ENCODE measurements around the gene MRAP. TPM values are rescaled to one million over a fixed set of nuclear protein-coding genes. Genes with fewer than 3 reads are reported as not detected.

Gene MRAP
- total and polyA plus RNA-seq, 9 of the 15 experiments (the other 6 are each of a cell fraction or from before 2014, with no cell fraction given) = 0.63 to 2.3 TPM; not detected in 7

DNA sequence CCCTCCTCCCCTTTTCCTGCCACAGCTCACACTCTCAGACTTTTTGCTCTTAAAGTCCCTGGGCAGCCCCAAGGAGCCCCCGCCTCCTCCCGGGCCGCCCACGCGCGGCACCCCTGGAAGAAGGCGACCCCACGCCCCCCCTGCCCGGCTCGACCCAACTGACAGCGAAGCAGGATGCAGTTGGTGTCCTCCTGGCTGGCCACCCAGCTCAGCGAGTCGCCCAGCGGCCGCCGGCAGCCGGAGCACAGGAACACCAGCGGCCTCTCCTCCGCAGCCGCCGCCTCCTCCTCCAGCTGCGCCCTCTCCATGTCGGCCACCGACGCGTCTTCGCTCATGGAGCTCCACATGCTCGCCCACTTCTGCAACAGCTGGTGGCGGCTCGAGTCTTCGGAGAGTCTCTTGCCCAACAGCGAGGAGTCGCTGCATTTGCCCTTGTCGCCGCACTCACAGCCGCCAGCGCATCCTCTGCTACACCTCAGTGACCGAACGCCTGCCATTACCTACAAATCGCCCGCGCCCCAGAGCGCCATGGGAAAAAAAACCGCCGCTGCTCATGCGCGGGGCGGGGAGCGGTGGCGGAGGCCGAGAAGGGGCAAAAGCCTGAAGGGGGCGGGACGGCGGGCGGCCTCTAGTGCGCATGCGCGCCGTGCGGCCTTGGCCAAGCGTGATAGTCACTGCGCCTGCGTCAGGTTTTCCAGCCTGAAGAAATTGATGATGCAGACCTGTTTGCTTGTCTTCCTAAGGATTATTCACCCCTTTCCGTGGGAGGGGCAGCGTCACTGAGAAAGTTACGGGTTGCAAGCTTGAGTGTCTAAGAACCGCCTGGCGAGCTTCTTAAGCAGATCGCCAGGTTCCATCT is 19.9 kb upstream of the MRAP start, which contains the start of gene MIS18A (continued):
- TF ChIP-seq E2F8 (IDR thresholded peaks at IDR 0.05; ENCODE audit: low read depth, partially characterized antibody) = peak; percentile 44
- TF ChIP-seq, protein P1, sequence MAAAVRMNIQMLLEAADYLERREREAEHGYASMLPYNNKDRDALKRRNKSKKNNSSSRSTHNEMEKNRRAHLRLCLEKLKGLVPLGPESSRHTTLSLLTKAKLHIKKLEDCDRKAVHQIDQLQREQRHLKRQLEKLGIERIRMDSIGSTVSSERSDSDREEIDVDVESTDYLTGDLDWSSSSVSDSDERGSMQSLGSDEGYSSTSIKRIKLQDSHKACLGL (CRISPR knock-in tag; IDR thresholded peaks at IDR 0.05; ENCODE audit: borderline replicate concordance, poor library complexity, severe bottlenecking) = peak; percentile 46
- TF ChIP-seq RBFOX2 (IDR thresholded peaks at IDR 0.05; ENCODE audit: low read depth, low read length) = peak; percentile 87
- 0 out of 2 replicates have a peak, but pooled peaks have one; percentile 25 for TF ChIP-seq HDAC6 (IDR thresholded peaks at IDR 0.05; ENCODE audit: low read depth, low read length)
- TF ChIP-seq TOE1 (IDR thresholded peaks at IDR 0.05; ENCODE audit: borderline replicate concordance) = peak; percentile 86
- TF ChIP-seq TOE1 (CRISPR knock-in tag; IDR thresholded peaks at IDR 0.05; ENCODE audit: borderline replicate concordance, low read depth) = no peak
- TF ChIP-seq ZC3H8 (IDR thresholded peaks at IDR 0.05) = peak; percentile 28; the same call in 1 of the 2 replicates
- TF ChIP-seq, protein P2, sequence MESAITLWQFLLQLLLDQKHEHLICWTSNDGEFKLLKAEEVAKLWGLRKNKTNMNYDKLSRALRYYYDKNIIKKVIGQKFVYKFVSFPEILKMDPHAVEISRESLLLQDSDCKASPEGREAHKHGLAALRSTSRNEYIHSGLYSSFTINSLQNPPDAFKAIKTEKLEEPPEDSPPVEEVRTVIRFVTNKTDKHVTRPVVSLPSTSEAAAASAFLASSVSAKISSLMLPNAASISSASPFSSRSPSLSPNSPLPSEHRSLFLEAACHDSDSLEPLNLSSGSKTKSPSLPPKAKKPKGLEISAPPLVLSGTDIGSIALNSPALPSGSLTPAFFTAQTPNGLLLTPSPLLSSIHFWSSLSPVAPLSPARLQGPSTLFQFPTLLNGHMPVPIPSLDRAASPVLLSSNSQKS (CRISPR knock-in tag; IDR thresholded peaks at IDR 0.05) = no peak; the same call in 1 of the 2 replicates
- TF ChIP-seq, protein P3, sequence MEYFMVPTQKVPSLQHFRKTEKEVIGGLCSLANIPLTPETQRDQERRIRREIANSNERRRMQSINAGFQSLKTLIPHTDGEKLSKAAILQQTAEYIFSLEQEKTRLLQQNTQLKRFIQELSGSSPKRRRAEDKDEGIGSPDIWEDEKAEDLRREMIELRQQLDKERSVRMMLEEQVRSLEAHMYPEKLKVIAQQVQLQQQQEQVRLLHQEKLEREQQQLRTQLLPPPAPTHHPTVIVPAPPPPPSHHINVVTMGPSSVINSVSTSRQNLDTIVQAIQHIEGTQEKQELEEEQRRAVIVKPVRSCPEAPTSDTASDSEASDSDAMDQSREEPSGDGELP (CRISPR knock-in tag; IDR thresholded peaks at IDR 0.05; ENCODE audit: borderline replicate concordance) = peak; percentile 97
- no peak for TF ChIP-seq HMG20A (CRISPR knock-in tag; conservative IDR thresholded peaks at IDR 0.05)
- peak; percentile 18 for TF ChIP-seq CHD1 (IDR thresholded peaks at IDR 0.05; ENCODE audit: low read length)
- TF ChIP-seq TBP (optimal IDR thresholded peaks at IDR 0.05; ENCODE audit: low read depth, low read length) = peak; percentile 71
- TF ChIP-seq L3MBTL2 (IDR thresholded peaks at IDR 0.05) = peak; percentile 92
- no peak for TF ChIP-seq MED1 (CRISPR knock-in tag; IDR thresholded peaks at IDR 0.05; ENCODE audit: borderline replicate concordance)
- TF ChIP-seq TARDBP (IDR thresholded peaks at IDR 0.05) = peak; percentile 43; the same call in 1 of the 2 replicates
- TF ChIP-seq, protein P4, sequence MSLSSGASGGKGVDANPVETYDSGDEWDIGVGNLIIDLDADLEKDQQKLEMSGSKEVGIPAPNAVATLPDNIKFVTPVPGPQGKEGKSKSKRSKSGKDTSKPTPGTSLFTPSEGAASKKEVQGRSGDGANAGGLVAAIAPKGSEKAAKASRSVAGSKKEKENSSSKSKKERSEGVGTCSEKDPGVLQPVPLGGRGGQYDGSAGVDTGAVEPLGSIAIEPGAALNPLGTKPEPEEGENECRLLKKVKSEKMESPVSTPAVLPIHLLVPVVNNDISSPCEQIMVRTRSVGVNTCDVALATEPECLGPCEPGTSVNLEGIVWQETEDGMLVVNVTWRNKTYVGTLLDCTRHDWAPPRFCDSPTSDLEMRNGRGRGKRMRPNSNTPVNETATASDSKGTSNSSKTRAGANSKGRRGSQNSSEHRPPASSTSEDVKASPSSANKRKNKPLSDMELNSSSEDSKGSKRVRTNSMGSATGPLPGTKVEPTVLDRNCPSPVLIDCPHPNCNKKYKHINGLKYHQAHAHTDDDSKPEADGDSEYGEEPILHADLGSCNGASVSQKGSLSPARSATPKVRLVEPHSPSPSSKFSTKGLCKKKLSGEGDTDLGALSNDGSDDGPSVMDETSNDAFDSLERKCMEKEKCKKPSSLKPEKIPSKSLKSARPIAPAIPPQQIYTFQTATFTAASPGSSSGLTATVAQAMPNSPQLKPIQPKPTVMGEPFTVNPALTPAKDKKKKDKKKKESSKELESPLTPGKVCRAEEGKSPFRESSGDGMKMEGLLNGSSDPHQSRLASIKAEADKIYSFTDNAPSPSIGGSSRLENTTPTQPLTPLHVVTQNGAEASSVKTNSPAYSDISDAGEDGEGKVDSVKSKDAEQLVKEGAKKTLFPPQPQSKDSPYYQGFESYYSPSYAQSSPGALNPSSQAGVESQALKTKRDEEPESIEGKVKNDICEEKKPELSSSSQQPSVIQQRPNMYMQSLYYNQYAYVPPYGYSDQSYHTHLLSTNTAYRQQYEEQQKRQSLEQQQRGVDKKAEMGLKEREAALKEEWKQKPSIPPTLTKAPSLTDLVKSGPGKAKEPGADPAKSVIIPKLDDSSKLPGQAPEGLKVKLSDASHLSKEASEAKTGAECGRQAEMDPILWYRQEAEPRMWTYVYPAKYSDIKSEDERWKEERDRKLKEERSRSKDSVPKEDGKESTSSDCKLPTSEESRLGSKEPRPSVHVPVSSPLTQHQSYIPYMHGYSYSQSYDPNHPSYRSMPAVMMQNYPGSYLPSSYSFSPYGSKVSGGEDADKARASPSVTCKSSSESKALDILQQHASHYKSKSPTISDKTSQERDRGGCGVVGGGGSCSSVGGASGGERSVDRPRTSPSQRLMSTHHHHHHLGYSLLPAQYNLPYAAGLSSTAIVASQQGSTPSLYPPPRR (CRISPR knock-in tag; IDR thresholded peaks at IDR 0.05; ENCODE audit: borderline replicate concordance) = no peak

Data from K562 (cell line).